Activated T-helper 2 cell treated with anti-CD3 and anti-CD28 coated beads, Interferon-gamma antibody, Interleukin-2, Interleukin-4, amounts not matched to agents 10 μg/mL and 5 μg/mL and 100 μg/mL, durations not matched to agents 14 hours and 24 hours and 36 hours (primary cell): Measurements from ENCODE around the gene SOCS2. TPM values are rescaled to one million over a fixed set of nuclear protein-coding genes. Genes with fewer than 3 reads are reported as not detected.

Source experiments
- DNase-seq: peaks from one replicate; pipeline ENCODE4 v3.0.0; 2021; ENCODE audit warnings: low spot score
- H3K27ac Mint-ChIP-seq: one replicate; pipeline ENCODE4 v1.8.0; 2021; ENCODE audit warnings: mixed read lengths
- H3K27me3 Mint-ChIP-seq: one replicate; pipeline ENCODE4 v1.8.0; 2021; ENCODE audit warnings: low read depth, mixed read lengths
- H3K36me3 Mint-ChIP-seq: one replicate; pipeline ENCODE4 v1.8.0; 2021; ENCODE audit warnings: low read depth, mixed read lengths
- H3K4me1 Mint-ChIP-seq: one replicate; pipeline ENCODE4 v1.8.0; 2021; ENCODE audit warnings: low read depth, mixed read lengths
- H3K4me3 Mint-ChIP-seq: one replicate; pipeline ENCODE4 v1.8.0; 2021; ENCODE audit warnings: low read depth, mild to moderate bottlenecking, moderate library complexity, mixed read lengths
- H3K9me3 Mint-ChIP-seq: one replicate; pipeline ENCODE4 v1.8.0; 2021; ENCODE audit warnings: mixed read lengths
- intact Hi-C: fragments of 100-400 bp; cut with micrococcal nuclease; formaldehyde crosslinking; loops from one replicate; pipeline ENCODE4 v1.15.1; 2023
- total RNA-seq: library from RNA; stranded (reverse); gene quantifications from 2 replicates; pipeline ENCODE4 v1.2.3, GENCODE V29; 2022

The SOCS2 gene
- total RNA-seq, 1 donor from 2014 or later = 37.3 TPM

DNA sequence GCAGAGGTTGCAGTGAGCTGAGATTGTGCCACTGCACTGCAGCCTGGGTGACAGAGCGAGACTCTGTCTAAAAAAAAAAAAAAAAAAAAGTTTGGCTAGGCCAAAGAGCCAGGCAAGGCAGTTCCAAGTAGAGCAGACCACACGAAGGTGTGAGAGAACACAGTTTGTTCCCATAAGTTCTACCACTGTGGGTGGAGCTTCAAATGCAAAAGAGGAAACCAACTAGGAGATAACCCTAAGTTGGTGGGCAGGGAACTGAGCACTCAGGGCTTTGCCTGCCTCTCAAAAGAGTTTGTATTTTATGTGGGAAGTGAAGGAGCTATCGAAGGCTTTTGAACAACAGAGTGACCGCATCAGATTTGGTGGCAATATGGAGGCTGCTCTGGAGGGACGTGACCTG lies 15.1 kb downstream of the SOCS2 start:
- Mint-ChIP-seq H3K4me1 (peaks cover 29% of the 10 kb centered on the region), H3K27me3 (peaks cover 54% of the 10 kb centered on the region), H3K36me3 (no peaks in the 10 kb centered on the region), H3K4me3 (no peak overlapping the region), H3K27ac (no peak overlapping the region), H3K9me3 (no peaks in the 10 kb centered on the region)
- intact Hi-C loops = no loop called here
- no peak for DNase-seq

DNA sequence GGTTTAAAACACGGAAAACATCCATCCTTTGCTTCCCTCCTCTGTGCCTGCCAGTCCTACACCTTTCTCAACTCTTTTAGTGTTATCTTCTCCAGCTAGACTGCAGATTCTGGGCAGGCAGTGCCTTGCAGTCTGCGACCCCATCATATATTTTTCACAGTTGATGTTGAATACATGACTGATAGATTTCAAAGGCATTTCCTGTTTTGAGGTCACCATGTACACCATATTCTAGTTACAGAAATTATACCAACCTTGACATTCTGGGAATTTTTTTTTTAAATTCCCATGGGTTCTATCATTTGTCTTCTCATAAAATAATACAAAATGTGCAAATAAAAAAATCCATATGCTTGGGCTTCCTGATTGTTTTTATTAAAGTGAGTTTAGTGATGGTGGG lies 16.6 kb downstream of the SOCS2 start:
- Mint-ChIP-seq H3K27ac (no peak overlapping the region), H3K27me3 (peaks cover 53% of the 10 kb centered on the region), H3K4me3 (no peak overlapping the region), H3K36me3 (no peaks in the 10 kb centered on the region), H3K4me1 (peaks cover 36% of the 10 kb centered on the region), H3K9me3 (no peaks in the 10 kb centered on the region)
- intact Hi-C loops = no loop called here
- no peak for DNase-seq

DNA sequence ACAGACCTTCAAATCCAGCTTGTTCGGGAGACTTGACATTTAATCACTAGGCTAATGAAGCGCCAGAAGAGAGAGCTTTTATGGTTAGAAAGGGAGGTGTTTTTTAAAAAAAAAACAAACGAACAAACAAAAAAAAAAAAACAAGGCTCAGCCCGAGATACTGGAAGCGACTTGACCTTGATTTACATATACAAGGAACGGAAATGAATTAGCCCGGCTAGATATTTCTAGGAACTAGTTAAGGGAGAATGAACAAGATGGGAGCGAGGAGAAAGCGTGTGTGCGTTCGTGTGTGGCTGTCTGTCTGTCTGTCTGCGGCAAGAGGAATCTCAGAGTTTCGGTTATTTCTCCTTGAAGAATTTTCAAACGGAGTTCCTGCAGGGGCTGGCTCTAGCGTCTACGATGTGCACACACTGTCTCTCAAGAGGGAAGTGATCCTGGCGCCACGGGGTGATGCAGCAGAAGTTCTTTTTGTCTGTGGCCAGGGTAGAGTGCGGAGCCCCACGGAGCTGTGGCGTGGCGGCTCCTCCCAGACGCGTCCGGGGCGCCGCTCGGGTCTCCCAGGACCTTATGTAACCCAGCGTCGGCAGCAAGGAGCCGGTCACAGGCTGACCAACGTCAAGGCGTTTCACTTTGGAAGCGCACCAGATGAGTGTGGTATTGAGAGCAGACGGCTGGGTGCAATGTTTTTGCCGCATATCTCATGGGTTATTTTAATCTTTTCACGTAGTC lies 18.8 kb downstream of the SOCS2 start:
- Mint-ChIP-seq H3K27me3 (peaks cover 53% of the 10 kb centered on the region), H3K36me3 (no peaks in the 10 kb centered on the region), H3K4me1 (peaks cover 36% of the 10 kb centered on the region), H3K9me3 (no peaks in the 10 kb centered on the region), H3K27ac (peak overlapping the region; percentile 14), H3K4me3 (peak overlapping the region; percentile 87)
- intact Hi-C loops = loop anchor here (1.0 to 5.0 kb wide), 3 partner anchors 20 to 86 kb away; partner anchors contain the start of gene CRADD
- DNase-seq = peak; percentile 25

DNA sequence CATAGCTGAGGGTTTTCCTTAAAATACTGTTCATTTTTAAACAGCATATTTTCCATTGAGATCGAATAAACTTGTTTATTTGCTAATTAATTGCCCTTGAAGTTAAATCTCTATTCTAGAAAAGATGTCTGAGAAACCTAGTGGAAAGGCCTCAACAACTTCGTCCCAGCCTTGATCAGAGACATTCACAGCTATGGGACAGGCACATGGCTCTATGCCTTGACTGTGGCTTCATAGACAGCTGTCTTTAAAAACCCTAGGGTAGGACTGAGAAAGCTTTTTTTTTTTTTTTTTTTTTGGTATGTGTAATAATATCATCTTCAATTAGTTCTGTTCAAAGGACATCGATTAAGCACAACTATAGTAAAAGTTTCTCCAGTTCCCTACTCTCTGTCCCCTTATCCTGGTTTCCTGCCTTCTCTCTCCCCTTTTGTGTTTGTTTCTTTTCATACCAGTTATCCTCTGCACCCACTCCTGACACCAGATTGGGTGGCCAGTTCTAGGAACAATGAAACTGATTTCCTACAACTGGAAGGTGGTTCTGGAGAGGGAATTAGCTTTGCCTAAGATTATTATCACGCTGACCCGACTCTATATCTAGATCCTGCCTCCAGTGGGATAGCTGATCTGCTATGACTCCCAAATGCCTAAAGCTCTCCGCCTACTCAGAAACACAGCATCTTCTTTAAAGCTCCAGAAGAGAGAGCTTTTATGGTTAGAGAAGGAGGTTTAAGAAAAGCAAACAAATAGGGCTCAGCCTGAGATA lies 20.3 kb downstream of the SOCS2 start:
- H3K27me3 Mint-ChIP-seq = peaks cover 58% of the 10 kb centered on the region
- peaks cover 32% of the 10 kb centered on the region for H3K4me1 Mint-ChIP-seq
- intact Hi-C loops = loop anchor here (5.0 kb wide), 2 partner anchors 64 to 84 kb away; partner anchors contain the start of gene CRADD
- H3K27ac Mint-ChIP-seq = no peak overlapping the region
- H3K36me3 Mint-ChIP-seq = no peaks in the 10 kb centered on the region
- peak overlapping the region; percentile 31 for H3K4me3 Mint-ChIP-seq
- no peaks in the 10 kb centered on the region for H3K9me3 Mint-ChIP-seq
- no peak for DNase-seq

DNA sequence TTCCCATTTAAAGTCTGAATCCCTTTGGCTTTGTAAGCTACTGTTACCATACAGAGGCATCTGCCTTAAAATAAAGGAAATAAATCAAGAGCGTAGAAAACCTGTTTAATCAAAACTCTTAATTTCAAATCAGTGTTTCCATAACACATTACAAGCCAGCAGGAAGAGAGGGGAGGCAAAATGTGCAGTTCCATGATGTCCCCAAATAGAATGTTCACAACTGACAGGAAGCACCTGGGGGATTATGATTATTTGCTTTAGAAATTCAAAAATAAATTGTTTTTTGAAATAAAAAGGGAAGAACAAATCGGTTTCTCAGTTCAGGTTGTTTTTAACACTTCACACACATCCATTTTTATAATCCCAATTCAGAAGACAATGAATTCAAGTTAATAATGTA lies 21.4 kb downstream of the SOCS2 start:
- H3K9me3 Mint-ChIP-seq = no peaks in the 10 kb centered on the region
- H3K4me3 Mint-ChIP-seq = no peak overlapping the region
- H3K4me1 Mint-ChIP-seq = peaks cover 30% of the 10 kb centered on the region
- H3K27me3 Mint-ChIP-seq = peaks cover 62% of the 10 kb centered on the region
- no peak for DNase-seq
- intact Hi-C loops = loop anchor here (5.0 kb wide), 2 partner anchors 63 to 83 kb away; partner anchors contain the start of gene CRADD
- no peaks in the 10 kb centered on the region for H3K36me3 Mint-ChIP-seq
- no peak overlapping the region for H3K27ac Mint-ChIP-seq

DNA sequence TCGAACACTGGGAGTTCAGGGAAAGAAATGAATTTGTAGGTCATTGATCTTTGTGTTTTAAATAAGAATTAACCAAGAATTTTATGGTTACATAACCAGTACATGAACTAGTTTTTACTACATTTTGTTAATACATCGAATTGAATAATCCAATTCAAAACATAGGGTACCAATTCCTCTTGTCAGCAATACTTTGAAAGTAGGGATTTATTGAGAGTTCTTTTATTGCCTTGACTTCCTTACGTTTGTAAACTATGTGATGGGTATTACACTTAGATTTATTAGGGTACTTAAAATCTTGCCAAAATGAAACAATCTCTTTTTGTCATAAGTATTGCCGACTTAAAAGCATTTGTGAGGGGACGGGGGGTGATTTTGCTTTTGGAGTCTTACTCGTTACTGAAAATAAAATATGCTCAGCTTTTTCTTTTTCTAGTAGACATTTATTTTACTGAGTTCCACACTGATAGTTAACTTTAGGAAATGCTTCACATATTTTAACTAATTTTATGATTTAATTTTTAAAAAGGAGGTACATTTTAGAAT lies 22.4 kb downstream of the SOCS2 start:
- Mint-ChIP-seq H3K27me3 (peaks cover 61% of the 10 kb centered on the region), H3K27ac (no peak overlapping the region), H3K4me3 (no peak overlapping the region), H3K4me1 (peaks cover 23% of the 10 kb centered on the region), H3K36me3 (no peaks in the 10 kb centered on the region), H3K9me3 (no peaks in the 10 kb centered on the region)
- DNase-seq = no peak
- intact Hi-C loops = loop anchor here (5.0 kb wide), 2 partner anchors 62 to 82 kb away; partner anchors contain the start of gene CRADD

DNA sequence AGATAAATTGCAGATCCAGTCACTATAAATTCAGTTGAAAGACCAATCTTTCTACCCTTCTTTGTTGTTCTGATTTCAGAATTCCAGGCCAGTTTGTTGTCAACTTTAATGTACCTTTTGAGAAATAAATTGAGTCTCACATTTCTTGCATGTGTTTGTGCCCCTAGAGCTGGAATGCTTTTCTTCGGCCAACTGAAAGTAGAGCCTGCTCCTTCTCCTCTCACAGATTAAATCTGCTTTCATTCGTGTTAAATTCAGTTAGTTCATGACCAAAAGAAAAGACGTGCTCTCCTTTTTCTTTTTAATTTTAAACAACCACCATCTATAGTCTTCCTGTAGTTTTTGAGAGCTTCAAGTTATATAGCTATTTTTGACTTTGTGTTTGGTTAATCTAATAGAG lies 22.9 kb downstream of the SOCS2 start:
- Mint-ChIP-seq H3K27me3 (peaks cover 59% of the 10 kb centered on the region), H3K4me1 (peaks cover 22% of the 10 kb centered on the region), H3K9me3 (no peaks in the 10 kb centered on the region), H3K27ac (no peak overlapping the region), H3K4me3 (no peak overlapping the region), H3K36me3 (no peaks in the 10 kb centered on the region)
- intact Hi-C loops = no loop called here
- no peak for DNase-seq

DNA sequence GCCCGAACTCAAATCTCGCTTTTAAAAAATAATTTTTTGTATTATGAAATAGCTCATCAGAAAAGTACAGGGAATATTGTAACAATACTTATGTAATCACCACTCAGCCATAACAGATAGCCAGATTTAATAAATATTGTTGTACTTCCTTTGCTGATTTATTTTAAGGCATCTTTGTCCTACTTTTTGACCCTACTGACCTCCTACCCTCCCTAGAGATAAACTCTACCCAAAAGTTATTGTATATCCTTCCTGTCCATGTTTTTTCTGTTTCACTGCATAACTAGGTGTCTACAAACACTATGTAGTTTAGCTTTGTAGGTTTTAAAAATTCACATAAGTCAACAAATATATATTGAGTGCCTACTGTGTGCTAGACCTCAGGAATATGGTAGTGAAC lies 25.1 kb downstream of the SOCS2 start:
- no peak overlapping the region for H3K27ac Mint-ChIP-seq
- no peak overlapping the region for H3K4me3 Mint-ChIP-seq
- intact Hi-C loops = no loop called here
- peaks cover 6% of the 10 kb centered on the region for H3K4me1 Mint-ChIP-seq
- no peaks in the 10 kb centered on the region for H3K36me3 Mint-ChIP-seq
- no peaks in the 10 kb centered on the region for H3K9me3 Mint-ChIP-seq
- peaks cover 39% of the 10 kb centered on the region for H3K27me3 Mint-ChIP-seq
- DNase-seq = no peak

DNA sequence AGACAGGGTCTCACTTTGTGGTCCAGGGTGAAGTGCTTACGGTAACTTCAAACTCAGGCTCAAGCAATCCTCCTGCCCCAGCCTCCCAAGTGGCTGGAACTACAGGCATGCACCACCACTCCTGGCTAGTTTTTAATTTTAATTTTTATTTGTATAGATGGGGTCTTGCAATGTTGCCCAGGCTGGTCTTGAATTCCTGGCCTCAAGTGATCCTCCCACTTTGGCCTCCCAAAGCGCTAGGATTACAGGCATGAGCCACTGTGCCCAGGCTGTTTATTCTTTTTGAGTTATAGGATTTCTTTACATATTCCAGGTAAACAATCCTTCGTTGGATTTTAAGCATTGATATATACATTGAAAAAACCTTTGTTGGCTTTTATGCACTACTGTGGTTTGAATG lies 26.7 kb downstream of the SOCS2 start:
- Mint-ChIP-seq H3K27ac (no peak overlapping the region), H3K4me1 (no peaks in the 10 kb centered on the region), H3K36me3 (no peaks in the 10 kb centered on the region), H3K27me3 (peaks cover 33% of the 10 kb centered on the region), H3K4me3 (no peak overlapping the region), H3K9me3 (no peaks in the 10 kb centered on the region)
- intact Hi-C loops = no loop called here
- DNase-seq = no peak

DNA sequence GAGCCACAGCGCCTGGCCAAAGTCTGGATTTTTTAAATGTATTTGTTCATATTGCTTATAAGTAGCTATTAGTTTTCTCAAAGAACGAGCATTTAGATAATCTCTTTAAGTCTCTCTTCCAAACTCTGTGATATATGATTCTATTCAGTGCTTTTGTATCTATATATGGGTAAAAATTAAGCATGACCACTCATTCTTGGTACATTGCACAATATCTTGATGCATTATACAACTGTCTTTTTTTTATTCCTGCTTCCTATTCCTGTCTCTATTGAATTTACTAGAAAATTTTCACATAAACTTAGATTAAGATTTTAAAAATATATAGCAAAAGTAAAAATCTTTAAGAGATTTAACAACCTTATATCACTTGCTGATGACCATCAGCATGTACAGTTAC lies 29.1 kb downstream of the SOCS2 start:
- Mint-ChIP-seq H3K27me3 (peaks cover 31% of the 10 kb centered on the region), H3K4me1 (no peaks in the 10 kb centered on the region), H3K4me3 (no peak overlapping the region), H3K27ac (no peak overlapping the region), H3K36me3 (no peaks in the 10 kb centered on the region), H3K9me3 (no peaks in the 10 kb centered on the region)
- intact Hi-C loops = no loop called here
- no peak for DNase-seq

DNA sequence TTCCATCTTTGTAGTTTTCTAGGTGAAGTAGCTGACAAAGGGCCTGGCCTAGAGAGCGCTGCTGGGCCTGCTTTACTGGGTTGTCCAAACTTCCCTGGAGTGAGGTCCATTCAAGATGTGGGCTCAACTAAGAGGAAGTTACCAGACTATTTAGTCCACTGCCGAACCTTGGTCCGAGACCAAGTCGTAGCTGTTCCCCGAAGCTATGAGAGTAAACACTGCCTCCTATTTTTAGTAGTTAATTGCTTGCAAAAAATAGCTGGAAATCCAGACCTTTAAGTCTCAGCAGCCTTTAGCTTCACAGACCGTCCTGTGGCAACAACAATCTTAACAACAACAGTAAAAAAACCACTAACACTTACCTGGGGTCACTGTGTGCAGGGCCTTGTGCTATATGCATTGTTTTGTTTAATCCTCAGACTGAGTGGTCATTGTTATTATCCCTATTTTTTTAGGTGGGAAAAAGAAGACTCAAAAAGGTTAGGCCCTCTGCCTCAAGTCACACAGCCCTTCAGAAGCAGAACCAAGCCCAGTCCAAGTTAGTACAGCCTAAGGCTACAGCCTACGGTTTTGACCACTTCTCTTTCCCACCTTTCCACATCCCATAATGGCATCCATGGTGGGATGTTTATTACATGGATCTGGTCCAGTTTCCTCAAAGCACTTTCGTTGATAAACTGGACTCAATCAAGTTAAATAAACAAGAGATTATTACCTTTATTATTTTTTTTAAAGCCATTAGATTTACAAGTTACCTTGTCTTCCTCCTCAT lies 30.6 kb downstream of the SOCS2 start:
- Mint-ChIP-seq H3K4me3 (no peak overlapping the region), H3K36me3 (no peaks in the 10 kb centered on the region), H3K27ac (no peak overlapping the region), H3K27me3 (peaks cover 26% of the 10 kb centered on the region), H3K4me1 (no peaks in the 10 kb centered on the region), H3K9me3 (no peaks in the 10 kb centered on the region)
- no peak for DNase-seq
- intact Hi-C loops = no loop called here

DNA sequence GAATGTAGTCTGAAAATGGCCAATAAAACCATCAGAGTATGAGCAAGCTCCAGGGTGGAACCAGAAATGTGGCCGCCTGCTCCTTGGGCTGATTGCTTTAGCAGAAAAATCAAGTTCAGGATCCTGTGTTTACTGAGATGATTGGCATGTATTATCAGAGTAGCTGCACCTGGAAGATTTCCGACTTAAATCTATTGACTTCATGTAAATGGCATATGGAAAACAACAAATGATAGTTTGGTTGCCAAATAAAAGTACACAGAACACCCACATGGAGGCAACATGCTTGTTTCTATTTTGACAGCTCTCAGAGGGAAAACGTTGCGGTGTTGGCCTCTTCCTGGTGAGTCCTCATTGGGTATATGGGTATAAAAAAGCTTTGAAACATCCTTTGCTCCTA lies 31.3 kb downstream of the SOCS2 start:
- intact Hi-C loops = no loop called here
- no peaks in the 10 kb centered on the region for H3K4me1 Mint-ChIP-seq
- no peak for DNase-seq
- H3K27me3 Mint-ChIP-seq = peaks cover 22% of the 10 kb centered on the region
- no peaks in the 10 kb centered on the region for H3K36me3 Mint-ChIP-seq
- no peak overlapping the region for H3K27ac Mint-ChIP-seq
- no peak overlapping the region for H3K4me3 Mint-ChIP-seq
- H3K9me3 Mint-ChIP-seq = no peaks in the 10 kb centered on the region
